CD4-positive, alpha-beta T cell treated with Interferon gamma for 1 hour (primary cell): ENCODE measurements around the gene ANKS1B.
"Not testable (repeated sequence)": the region's sequence is repeated elsewhere in the genome, so short reads cannot be mapped to it uniquely, and the experiment has no call there.

Source experiments
- DNase-seq: peaks from one replicate; pipeline ENCODE4 v3.0.0-alpha.2; 2020

Gene ANKS1B

DNA sequence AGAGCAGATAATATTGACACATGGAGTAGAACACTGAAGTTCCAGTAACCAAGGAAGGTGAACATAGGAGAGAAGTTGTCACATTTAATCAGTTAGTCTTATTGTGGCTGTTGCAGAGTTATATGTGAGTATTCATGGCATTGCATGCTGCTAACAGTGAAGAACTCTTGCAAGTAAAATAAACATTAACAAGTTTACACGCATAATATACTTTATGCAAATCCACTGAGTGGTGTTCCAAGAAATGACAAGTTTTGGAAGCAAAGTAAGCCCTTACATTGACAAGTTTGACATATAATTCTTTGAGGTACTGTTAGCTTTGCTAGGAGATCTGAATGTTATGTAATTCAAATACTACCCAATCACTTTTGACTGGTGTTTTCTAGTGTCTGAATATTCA lies 125.6 kb downstream of the ANKS1B start:
- no peak for DNase-seq

DNA sequence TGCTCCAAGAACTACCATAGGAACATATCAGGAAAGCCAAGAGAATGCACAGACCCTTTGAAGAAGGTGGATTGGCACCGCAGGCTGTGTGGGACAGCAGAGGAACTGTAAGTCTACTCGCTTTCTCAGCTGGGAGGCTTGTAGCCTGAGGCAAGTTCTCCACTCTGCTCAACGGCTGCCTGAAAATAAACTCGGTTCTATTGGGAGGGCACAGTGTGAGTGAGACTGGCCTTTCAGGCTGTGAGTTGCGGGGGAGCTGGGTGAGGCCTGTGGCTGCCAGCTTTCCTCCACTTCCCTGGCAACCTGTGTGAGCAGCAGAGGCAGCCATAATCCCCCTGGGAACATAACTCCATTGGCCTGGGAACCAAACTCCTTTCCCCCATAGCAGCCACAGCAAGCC lies 132.1 kb downstream of the ANKS1B start:
- no peak for DNase-seq

DNA sequence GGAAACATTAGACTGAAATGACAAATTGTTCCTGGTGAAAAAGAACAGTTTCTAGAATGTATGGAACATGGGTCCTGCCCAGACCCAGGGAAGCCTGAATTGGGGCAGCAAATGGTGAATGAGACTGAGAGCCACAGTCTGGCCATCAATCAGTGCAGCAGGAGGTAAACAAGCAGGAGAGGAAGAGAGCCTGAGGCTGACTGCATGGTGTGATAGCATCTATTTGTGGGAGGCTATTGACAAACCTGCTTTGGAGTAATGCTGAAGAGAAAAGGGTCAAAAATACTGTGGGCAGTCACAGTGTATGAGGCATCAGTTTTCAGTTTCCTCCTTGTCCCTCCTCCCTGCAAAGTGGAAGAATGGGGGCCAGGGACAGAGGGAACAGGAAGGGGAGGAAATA lies 136.8 kb downstream of the ANKS1B start:
- DNase-seq, result no peak

DNA sequence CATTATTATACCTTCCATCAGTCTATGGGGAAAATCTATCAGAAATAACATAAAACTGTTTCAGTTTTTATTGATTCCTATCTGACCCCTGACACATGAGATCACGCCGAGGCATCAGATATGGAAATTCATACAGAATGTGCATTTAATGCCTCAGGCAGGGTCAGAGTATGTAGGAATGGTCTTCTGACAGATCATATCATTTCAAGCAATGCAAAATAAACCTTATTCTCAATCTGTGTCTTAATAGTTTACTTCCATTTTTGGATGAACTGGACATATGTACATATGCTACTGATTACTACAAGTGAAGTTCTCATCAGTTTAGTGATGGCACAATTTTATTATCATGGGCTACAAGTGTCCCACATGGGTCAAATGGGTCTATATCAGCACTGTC lies 150.0 kb downstream of the ANKS1B start:
- DNase-seq, result no peak

DNA sequence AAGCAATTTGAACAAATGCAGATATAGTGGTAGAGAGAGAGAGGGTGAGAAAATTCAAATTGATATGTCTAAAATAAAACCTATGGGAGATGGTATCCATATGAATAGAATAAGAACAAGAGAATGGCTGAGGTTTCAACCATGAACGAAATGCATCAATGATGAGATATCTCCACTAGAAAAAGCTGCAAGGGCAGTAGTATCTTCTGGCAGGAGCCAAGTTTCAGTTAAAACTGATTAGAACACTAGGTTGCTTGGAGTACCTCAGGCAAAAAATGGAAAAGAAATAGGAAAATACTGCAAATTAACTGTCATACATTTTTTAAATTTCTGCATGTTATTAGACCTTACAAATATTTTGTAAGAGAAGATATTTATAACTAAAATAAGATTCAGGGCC lies 151.3 kb downstream of the ANKS1B start:
- no peak for DNase-seq

DNA sequence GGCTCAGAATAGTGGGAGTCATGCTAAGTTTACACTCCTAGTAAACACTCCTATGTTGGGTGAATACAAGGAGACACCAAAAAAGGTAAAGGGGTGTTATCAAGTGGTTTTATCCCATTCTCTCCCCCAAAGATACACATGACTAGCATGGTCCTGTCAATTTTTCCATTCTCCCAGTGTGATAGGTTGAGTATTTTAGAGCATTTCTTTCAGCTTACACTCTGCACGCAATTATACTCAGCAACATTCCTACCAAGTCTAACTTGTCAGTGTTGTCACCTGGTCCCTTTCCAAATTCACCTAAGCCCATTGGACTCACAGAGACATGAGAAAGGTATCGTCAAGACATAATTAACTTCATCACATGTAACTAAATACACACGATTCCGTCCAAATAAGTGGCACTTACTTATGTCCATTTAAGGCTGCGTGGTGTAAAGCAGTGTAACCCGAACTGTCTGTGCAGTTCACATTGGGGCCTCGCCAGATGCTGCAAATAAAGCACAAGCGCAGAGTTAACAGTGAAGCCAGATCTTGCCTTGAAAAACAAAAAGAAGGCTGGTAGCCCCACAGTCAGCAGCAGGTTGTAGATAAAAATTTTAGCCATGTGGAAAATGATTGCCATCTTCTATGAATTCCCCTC lies 159.7 kb downstream of the ANKS1B start:
- no peak for DNase-seq

DNA sequence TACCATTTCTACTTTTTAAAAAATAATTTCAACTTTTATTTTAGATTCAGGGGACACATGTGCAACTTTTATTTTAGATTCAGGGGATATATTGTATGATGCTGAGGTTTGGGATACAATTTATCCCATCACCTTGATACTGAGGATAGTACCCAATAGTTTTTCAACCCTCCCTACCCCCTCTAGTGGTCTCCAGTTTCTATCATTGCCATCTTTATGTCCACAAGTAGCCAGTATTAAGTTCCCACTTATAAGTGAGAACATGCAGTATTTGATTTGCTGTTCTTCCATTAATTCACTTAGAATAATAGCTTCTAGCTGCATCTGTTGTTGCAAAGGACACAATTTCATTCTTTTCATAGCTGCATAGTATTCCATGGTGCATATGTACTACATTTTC lies 162.5 kb downstream of the ANKS1B start:
- DNase-seq, result no peak

DNA sequence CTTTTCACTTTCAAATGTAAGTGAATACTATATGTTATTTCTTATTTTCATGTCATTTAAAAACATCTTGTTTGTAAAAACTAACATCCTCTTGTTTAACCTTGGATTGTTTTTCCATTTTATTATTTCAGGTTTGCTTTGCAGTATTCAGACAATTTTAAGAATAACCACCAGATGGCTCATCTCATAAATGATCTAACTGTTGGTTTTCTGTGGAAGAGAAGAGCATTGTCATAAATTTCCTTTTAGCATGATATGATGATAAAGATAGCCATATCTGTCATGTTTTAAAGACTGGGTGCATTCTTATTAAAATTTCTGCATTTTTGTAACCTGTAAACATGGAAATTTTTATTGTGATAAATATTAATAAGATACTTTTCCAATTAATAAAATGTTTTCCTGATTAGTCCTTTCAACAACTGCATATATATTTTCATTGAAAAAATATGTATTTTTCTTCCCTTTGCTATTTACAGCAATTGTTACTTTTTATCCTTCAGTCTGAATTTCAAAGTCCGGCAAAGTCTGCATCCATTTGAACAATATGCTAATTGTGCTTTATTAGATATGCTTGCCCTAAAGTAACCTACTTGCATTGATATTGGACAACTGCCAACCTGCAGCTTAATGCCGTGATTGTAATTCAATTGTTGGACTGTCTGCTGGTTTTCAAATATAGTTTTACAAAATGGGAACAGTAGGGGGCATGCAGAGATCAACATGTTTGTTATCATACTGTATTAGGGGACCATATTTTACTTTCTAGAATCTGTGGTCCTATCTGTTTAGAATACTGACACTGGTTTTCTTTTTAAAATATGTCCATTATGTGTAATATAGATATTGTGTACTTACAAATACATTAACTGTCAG lies 173.8 kb downstream of the ANKS1B start:
- DNase-seq, result no peak

DNA sequence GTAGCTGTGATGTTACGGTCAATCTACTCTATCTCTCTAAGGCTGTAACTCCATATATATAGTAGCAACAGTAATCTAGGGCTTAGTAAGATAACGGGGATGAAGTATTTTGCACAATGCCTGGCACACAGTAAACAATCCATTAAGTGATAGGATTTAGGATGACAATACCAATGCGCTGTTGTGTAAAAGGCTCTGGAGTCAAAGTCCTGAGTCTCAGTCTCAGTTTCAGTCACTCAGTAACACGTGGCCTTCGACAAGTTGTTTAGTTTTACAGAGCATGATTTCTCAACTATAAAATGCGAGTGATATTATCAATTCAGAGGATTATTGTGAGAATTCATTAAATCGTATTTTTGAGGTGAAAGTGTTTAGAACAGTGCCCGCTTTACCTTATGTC lies 174.8 kb downstream of the ANKS1B start:
- no peak for DNase-seq

DNA sequence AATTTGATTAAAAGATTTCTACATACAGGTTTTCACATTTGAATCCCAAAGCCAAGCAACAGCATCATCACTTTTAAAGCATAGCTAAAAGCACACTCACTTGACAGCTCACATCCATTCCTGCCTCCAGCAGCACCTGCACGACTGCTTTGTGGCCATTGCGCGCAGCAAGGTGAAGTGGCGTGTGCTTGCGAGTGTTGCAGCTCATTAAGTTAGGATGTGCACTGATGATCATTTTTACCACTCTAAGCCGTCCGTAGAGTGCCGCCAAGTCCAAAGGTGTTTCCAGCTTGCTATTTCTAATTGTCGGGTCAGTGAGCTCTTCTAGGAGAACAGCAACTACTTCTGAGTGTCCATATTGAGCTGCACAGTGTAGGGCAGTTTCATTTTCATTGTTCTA lies 178.4 kb downstream of the ANKS1B start:
- DNase-seq, result no peak

DNA sequence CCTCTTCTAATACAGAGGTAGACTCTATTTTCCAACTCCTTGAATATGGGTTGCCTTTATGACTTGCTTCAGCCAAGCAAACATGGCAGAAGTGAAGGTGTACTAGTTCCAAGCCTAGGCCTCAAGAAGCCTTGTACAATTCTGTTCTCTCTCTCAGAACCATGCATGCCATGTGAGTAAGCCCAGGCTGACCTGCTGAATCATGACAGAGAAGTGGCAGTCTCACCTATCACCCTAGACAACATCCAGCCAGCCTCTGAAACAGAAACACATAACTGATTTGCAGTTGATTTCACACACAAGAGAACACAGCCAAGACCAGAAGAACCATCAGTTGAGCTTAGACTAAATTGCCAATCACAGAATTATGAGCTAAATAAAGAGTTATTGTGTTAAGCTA lies 180.0 kb downstream of the ANKS1B start:
- DNase-seq, result no peak

DNA sequence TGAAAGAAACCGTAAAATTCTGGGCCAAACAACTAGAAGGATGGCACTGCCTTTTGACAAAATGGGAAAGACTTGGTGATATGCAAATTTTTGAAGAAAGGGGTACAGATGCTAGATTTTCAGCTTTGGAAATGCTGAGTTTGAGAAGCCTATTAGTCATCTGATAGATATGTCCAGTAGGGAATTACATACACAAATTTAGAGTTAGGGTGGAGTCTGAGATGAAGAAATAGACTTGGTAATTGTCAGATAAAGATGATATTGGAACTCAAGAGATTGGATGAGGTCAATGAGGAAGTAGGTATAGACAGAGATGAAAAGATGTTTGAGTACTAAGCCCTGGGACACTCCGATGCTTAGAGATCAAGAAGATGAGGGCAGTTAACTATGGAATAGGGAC lies 184.1 kb downstream of the ANKS1B start:
- DNase-seq, result no peak

DNA sequence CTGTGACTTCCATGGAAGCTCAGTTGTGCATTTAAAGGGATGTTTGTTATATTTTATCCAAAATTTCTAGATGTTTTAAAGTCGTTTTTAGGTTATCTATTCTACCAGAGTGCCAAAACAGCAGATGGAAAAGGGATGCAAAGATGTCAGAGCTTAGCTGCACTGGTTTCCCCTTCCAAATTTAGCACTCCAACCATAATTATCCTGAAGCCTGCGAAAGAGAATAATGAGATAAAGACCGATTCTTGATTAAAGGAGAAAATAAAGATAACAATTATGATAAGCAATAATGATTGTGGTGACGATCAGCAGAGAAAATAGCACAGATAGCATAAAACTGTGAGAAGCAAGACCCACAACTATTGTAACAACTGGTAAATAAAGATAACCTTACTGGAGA lies 186.8 kb downstream of the ANKS1B start:
- not testable (repeated sequence) for DNase-seq

DNA sequence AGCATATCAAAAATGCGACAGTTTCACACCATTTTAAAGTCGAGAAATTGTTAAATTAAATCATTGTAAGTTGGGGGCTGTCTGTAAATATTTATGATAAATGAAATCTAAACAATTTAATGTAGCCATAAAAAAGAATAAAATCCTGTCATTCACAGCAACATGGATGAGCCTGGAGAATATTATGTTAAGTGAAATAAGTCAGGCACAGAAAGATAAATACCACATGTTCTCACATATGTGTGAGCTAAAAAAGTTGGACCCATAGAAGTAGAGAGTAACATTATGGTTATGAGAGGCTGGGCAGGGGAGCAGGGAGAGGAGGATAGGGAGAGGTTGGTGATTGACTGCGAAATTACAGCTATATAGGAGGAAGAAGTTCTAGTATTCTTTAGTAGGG lies 201.3 kb downstream of the ANKS1B start:
- no peak for DNase-seq

DNA sequence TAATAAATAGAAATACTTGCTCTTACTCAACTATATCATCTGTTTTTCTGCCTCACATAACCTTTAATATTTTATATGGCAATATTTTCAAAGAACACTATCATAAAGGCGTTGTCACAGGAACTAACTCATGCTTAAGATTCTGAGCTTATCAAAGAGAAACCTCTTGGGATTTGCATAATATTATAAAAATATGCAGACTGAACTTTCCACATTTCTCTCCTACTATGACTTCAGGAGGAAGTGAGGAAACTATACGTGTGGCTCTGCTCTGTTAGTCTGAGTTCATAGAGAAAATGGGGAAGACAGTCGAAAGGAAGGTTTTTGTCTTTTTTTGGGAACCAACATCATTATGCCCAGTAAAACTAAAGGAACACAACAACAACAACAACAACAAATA lies 212.5 kb downstream of the ANKS1B start:
- DNase-seq, result no peak

DNA sequence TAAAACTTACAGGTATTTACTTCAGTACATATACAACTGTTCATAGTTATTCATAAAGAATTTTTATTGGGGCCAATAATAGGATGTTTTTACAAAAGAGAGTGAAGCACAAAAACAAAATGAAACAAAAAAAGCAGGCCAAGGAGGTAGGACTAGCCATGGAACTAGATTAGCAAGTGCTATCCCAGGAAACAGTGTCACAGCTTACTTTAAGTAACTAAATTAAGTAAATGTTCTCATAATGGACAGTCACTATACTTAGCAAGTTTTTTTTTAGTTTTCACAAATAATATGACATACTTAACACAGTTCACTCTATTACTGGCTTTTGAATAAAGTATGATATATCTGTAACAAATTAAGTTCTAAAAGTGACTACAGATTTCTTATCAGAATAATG lies 213.1 kb downstream of the ANKS1B start:
- no peak for DNase-seq

DNA sequence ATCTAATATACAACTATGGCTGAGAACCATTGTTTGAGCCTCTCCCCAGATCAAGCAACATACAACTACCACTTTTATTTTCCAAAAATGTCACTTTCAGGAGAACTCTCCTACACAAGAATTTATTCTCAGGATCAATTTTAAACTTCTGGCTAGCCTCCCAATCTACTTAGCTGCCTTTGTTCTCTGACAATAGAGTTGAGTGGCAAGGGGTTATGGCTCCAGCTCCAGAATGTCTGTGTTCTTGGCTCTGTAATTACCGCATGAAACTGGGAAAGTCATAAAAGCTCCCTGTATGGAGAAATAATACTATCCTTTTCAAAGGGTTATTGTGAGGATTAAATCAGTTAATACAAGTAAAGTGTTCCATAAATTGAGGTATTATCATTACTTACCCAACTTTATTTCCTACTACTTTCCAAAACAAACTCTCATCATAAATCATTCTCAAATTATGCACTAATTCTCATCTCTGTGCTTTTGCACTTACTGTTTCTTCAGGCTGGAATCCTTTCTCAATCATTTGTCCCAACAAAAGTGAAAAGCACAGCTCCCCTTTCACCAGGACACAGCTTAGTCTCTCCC lies 215.2 kb downstream of the ANKS1B start:
- no peak for DNase-seq

DNA sequence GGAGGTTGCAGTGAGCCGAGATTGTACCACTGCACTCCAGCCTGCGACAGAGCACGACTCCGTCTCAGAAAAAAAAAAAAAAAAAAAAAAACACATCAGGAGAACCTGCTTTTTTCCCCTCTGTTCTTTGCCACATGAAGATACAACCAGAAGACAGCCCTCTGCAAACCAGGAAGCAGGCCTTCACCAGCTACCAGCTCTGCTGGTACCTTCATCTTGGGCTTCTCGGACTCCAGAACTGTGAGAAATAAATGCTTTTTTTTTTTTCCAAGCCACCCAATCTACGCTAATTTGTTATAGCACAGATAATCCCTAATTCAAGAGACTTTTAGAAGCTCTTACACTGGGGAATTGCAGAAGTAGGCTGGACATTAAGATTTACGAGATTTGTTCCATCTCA lies 216.0 kb downstream of the ANKS1B start:
- DNase-seq, result no peak

DNA sequence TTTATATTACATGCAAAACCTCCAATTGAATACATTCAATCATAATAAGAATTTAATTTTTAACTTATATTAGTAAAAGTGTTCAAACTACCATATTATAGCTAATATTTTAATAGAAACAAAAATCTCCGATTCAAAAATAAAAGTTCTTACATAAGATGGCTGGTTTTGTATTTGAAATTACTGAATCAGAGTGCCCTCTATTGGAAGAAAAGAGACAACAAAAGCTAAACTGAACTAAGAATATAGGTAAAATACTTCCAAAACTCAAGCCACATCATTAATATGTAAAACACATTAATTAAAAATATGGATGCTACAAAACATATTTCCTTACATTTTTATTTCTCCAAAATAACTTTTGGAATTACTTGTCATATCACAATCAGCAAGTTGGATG lies 216.9 kb downstream of the ANKS1B start:
- no peak for DNase-seq

DNA sequence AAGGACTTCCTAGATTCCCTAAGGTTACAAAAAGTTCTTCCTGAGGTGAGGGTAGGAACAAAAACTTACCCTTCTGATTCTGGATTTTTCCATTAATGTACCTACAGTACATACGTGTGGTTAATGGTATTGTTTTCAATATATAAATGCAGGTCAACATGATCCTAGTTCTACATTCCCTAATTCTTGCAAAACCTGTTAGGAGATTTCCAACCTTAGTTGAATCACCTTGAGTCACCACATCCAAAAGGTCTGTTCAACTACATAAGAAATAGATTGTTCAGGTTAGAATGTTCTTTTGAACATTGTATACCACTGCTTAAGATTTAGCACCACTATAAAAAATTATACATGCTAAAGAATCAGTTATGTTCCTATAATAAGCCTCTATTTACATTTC lies 218.3 kb downstream of the ANKS1B start:
- no peak for DNase-seq

DNA sequence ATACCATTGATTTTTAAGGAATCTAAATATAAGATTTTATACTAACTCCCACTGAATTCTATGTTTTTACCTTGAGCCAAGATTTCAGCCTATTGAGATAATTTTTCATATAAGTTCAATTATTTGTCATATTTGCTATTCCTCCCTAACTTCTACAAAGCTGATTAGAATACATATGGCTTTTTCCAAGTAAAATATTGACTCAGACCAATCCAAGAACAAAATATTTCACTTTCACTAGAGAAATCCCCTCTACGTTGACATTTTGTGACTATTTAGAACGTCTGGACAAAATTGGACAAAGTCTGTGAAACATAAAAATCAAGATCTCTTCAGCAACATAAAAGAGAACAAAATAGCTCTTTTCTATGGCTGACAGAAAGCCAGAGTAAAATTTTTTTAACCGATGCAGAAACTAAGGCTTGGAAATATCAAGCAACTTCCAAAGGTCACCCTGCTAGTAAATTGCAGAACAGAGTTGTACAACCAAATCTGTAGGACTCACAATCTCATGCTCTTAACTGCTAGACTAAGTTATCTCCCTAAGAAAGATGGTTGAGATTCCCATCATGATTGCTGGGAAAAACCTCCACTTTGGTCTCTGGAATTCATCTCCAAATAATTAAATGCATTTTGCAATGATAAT lies 219.1 kb downstream of the ANKS1B start:
- DNase-seq, result no peak

DNA sequence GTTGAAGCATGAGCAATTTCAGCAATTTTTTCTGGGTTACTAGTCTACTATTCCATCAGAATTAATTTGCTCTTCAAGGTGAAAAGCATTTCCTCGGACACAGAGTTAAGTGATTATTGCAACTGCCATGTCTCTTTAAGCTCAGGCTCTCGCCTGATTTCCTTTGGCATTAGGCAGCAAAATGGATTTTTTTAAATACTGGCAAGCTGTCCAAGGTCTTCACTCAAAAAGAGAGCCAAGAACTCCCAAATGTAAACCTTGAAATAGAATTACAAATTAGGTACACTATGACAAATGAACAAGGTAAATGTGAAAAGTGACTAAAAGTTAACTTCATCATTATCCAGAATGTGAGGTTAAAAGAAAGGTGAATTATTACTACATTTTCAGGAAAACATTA lies 225.3 kb downstream of the ANKS1B start:
- DNase-seq, result no peak

DNA sequence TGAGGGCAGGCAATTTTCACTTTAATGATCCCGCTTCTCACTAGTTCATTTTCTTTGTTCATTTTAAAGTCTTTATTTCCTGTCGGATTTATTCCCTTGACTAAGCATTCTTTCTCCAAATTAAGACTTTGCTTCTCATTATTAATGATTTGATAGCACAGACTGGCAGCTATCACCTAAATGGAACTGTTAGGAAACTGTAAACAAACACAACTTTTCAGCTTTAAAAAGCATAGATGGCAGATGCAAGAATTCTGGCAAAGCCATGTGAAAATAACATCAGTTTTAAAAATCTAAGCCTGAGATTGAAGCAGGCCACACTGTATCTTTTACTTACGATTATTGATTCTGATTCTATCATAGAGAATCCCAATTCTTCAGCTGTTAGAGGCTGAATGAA lies 225.7 kb downstream of the ANKS1B start:
- DNase-seq, result no peak

DNA sequence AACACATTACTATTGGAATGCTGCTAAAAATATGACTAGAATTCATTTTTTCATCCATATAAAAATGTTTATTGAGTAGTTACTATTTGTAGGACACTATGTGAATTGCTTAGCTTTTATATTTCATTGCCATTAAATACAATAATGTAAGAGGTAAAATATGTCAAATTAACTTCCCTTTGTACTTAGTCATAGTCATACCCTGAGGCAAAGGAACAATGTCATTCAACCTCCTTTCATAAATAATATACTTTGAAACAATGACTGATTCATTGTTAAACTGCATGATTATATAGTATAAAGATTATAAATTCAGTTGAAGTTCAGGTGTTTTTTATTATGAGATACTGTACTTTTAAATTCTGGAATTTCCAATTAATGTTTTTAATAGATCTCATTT lies 232.0 kb downstream of the ANKS1B start:
- no peak for DNase-seq
